Measurements from ENCODE around the gene GDAP2.
A peak's percentile ranks its signal among the peaks of the same experiment; 100 is the strongest.

The GDAP2 gene, protein sequence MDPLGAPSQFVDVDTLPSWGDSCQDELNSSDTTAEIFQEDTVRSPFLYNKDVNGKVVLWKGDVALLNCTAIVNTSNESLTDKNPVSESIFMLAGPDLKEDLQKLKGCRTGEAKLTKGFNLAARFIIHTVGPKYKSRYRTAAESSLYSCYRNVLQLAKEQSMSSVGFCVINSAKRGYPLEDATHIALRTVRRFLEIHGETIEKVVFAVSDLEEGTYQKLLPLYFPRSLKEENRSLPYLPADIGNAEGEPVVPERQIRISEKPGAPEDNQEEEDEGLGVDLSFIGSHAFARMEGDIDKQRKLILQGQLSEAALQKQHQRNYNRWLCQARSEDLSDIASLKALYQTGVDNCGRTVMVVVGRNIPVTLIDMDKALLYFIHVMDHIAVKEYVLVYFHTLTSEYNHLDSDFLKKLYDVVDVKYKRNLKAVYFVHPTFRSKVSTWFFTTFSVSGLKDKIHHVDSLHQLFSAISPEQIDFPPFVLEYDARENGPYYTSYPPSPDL

DNA sequence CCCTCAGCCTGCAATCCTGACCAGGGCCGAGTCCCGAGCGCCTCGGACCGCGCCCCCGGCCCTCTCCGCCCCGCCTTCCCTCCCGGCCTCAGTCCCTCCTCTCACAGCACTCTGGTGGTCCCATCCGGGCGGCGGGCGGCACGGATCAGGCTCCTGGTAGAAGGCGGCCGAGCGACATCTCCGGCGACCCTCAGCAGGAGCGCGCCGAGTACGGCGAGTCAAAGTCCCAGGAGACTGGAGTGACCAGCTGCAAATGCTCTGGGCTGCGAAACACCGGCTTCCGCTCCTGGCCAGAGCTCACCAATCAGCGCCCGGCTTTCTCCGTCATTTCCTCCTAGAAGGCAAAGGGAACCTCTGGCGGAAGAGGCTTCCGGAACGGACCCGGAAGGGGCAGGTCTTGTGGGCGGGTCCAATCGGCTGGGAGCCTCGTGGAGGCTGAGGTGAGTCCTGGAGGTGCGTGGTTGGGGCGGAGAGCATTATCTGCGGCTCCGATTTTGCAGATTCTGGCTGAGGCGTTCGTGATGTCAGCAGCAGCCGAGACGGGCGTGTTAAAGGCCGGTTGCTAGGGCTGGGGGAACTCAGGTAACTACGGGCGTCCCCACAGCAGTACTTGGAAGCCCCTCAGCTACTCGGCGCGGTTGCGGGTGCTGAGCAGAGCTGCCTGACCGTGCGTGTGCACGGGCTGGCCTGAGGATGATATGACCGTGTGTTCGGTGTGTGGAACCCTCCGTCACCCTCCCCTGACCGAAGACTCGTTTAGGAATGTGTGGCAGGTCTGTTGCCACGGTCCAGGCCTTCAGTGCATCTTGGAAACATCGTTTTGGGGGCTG lies at the start of gene GDAP2, which contains the start of gene WDR3:
TSS of gene GDAP2 (minus strand) at position 279 of the 830 bp plus-strand sequence. CDS start 9,264 bp downstream, outside the sequence.
TSS of gene WDR3 (plus strand) at position 397 of the 830 bp plus-strand sequence. CDS start 3,581 bp downstream, outside the sequence.
- Mint-ChIP-seq H3K4me1 (peaks cover 39% of the 10 kb centered on the region), H3K36me3 (peaks cover 38% of the 10 kb centered on the region), H3K9me3 (no peaks in the 10 kb centered on the region), H3K4me3 (peak within 1 kb of the TSS; percentile 95), H3K27ac (peak within 1 kb of the TSS; percentile 97)
- peak; percentile 83 to 96 for DNase-seq (ENCODE audit: low spot score in 2 of 2)
- peak; percentile 97 for ATAC-seq

DNA sequence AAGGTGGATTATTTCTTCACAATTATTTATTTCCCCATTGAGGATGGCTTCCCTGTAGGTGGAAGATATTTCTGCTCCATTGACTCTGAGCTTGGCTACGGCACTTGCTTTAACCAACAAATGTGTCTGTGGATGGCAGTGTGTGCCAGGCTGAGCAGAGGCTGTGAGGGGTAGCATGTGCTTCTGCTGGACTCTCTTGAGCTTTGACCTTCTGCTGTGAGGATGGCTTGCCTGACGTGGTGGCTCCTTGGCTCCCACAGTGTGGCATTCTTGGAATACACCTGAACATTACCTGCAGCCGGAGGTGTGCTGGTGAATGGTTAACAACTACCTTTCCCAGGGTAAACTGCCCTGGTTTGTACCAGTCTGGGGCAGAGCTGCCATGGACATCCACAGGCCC lies 47.0 kb upstream of the GDAP2 start:
- no peak for DNase-seq (ENCODE audit: low spot score in 2 of 2)
- no peak overlapping the region for H3K4me3 Mint-ChIP-seq
- H3K4me1 Mint-ChIP-seq, result no peaks in the 10 kb centered on the region
- peak; percentile 32 for ATAC-seq
- H3K27ac Mint-ChIP-seq, result no peak overlapping the region
- no peaks in the 10 kb centered on the region for H3K9me3 Mint-ChIP-seq
- no peaks in the 10 kb centered on the region for H3K36me3 Mint-ChIP-seq

DNA sequence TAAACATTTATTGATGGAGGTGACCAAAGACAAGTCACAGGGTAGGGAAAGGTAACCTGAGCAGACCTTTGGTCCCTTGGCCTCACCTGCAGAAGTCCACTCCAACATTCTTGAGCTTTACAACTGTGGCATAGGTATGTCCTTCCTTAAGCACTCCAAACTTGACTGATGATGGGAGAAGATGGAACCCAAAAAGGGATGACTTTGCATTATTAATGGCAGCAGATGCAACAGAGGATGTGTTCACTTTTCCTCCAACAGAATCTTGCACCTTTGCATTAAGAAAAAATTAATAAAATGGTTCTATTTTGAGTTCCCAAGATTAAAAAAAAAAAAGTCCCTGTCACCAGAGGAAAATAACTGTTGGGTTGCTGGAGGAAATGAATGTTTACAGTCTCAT lies 42.4 kb upstream of the GDAP2 start:
- no peak overlapping the region for H3K4me3 Mint-ChIP-seq
- no peaks in the 10 kb centered on the region for H3K36me3 Mint-ChIP-seq
- no peak for DNase-seq (ENCODE audit: low spot score in 2 of 2)
- H3K4me1 Mint-ChIP-seq, result no peaks in the 10 kb centered on the region
- no peak overlapping the region for H3K27ac Mint-ChIP-seq
- H3K9me3 Mint-ChIP-seq, result no peaks in the 10 kb centered on the region
- no peak for ATAC-seq

DNA sequence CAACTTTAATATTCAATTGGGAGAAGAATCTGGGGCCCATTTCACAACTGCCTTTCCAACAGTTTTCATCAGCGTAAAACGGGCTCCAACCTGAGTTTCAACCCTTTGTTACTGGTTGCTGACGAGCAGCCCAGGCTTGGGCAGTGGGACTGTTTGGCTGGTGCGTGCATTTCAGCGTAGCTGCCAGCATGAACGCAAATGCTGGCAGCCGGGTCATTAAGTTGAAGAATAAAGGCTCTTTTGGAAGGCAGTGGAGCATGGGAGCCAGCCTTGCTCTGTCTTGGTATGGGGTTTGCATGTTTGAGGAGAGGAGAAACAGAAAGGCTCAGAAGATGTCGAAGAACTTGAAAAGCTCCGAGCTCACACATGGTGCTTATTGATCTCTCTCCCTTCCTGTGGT lies 40.8 kb upstream of the GDAP2 start:
- DNase-seq (ENCODE audit: low spot score in 2 of 2) (no peak), ATAC-seq (no peak)
- Mint-ChIP-seq H3K36me3 (no peaks in the 10 kb centered on the region), H3K4me1 (no peaks in the 10 kb centered on the region), H3K4me3 (no peak overlapping the region), H3K9me3 (no peaks in the 10 kb centered on the region), H3K27ac (no peak overlapping the region)

DNA sequence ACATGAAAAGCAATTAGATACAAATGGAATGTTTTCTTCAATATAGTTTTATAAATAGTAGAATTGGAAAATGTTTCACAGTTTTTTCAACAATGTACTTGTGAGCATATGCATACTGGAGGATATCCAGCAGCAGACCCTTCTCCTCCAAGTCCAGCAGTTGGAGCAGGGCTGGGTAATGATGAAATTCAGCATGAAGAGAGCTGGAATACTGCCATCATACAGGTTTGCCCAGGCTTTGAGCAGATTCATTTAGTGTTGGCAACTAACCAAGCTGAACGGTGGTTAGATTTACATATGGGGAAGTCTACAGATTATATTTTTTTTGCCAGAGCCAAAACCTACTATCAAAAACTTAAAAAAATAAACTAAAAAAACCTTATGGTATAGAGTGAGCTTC lies 38.5 kb upstream of the GDAP2 start:
- no peak overlapping the region for H3K27ac Mint-ChIP-seq
- no peaks in the 10 kb centered on the region for H3K36me3 Mint-ChIP-seq
- no peak for ATAC-seq
- no peaks in the 10 kb centered on the region for H3K9me3 Mint-ChIP-seq
- no peak for DNase-seq (ENCODE audit: low spot score in 2 of 2)
- no peaks in the 10 kb centered on the region for H3K4me1 Mint-ChIP-seq
- no peak overlapping the region for H3K4me3 Mint-ChIP-seq

DNA sequence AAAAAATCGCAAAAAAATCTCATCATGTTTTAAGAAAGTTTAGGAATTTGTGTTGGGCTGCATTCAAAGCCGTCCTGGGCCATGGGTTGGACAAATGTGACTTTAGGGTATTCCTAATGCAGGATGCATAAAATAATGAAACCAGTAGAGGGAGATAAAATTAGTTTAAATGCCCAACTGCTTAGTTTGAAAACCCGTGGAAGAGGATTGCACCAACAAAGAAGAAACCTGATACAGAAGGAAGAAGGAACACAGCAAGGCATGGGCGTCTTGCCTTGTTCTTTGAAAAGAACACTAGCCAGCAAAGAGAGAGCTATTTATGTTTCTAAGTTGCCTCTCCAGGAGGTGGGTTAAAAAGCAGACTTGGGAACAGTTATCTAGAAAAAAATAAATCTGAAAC lies 38.1 kb upstream of the GDAP2 start:
- Mint-ChIP-seq H3K9me3 (no peaks in the 10 kb centered on the region), H3K4me3 (no peak overlapping the region), H3K27ac (no peak overlapping the region), H3K4me1 (no peaks in the 10 kb centered on the region), H3K36me3 (peaks cover 2% of the 10 kb centered on the region)
- DNase-seq (ENCODE audit: low spot score in 2 of 2), result no peak
- no peak for ATAC-seq

DNA sequence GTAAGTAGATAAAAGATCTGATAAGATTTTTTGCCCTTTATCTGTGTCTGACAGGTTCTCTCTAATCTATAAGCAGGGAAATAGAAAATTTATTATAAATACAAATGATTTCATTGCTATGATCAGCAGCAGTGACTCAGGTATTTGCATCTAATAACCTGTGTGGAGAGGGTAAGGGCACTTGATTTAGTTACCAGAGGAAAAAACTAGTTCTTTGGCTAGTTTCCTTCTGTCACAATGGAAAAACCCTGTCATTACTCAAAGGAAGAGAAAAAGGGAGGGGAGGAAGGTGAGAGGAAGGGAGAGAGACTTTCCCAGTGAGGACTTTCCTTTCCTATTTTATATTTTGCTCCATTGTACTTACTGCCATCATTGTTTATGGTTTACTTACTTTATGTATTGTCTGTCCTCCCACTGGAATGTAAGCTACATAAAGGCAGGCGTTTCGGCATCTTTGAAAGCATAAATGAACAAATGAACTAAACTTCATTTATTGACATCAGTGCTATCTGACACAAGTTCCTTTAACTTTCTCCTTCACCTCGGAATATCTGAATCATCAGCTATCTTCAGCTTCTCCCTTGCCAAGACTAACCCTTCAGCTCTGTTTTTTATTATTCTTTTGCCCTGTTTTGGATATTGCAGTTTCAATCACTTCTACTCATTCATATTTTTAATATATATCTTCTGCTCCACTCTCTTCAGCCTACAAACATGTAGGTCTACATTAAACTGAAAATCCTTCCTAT lies 35.0 kb upstream of the GDAP2 start:
- H3K9me3 Mint-ChIP-seq, result no peaks in the 10 kb centered on the region
- ATAC-seq, result no peak
- no peak overlapping the region for H3K4me3 Mint-ChIP-seq
- peaks cover 32% of the 10 kb centered on the region for H3K36me3 Mint-ChIP-seq
- H3K4me1 Mint-ChIP-seq, result no peaks in the 10 kb centered on the region
- H3K27ac Mint-ChIP-seq, result no peak overlapping the region
- DNase-seq (ENCODE audit: low spot score in 2 of 2), result no peak

DNA sequence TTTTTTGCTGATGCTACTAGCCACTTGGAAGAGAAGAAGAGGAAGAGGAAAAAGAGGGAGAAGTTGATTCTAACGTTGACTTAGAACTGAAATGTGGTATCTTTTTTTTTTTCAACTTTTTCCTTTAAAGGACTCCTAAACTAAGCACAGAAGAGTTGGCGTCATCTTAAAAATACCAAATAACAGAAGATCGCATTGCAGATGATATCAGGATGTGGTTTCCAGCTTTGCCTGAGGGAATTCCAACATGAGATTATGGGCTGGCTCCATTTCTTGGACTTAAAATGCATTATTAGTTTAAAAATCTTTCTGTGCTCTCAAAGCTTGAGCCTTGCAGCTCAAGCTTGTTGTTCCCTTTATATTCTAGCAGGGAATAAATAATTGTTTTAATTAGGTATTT lies 29.9 kb upstream of the GDAP2 start:
- no peaks in the 10 kb centered on the region for H3K9me3 Mint-ChIP-seq
- no peak overlapping the region for H3K27ac Mint-ChIP-seq
- ATAC-seq, result no peak
- no peaks in the 10 kb centered on the region for H3K4me1 Mint-ChIP-seq
- no peak for DNase-seq (ENCODE audit: low spot score in 2 of 2)
- no peak overlapping the region for H3K4me3 Mint-ChIP-seq
- H3K36me3 Mint-ChIP-seq, result peaks cover 83% of the 10 kb centered on the region

DNA sequence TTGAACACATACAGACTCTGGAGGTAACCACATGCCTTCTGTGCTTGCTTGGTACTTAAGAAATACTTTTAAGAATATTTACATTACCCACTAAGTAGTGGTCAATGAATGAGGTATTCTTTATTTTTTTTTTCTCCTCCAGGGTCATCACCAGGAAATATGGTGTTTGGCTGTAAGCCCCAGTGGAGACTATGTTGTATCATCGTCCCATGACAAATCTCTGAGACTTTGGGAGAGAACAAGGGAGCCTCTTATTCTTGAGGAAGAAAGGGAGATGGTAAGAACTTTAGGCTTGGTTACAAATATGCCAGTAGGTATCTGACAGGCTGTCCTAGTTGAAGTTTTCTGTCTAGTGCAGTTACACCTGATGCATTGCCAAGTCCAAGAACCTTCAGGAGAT lies 23.0 kb upstream of the GDAP2 start:
- no peak overlapping the region for H3K4me3 Mint-ChIP-seq
- H3K27ac Mint-ChIP-seq, result no peak overlapping the region
- peaks cover 100% of the 10 kb centered on the region for H3K36me3 Mint-ChIP-seq
- H3K4me1 Mint-ChIP-seq, result no peaks in the 10 kb centered on the region
- DNase-seq (ENCODE audit: low spot score in 2 of 2) (no peak), ATAC-seq (no peak)
- no peaks in the 10 kb centered on the region for H3K9me3 Mint-ChIP-seq

DNA sequence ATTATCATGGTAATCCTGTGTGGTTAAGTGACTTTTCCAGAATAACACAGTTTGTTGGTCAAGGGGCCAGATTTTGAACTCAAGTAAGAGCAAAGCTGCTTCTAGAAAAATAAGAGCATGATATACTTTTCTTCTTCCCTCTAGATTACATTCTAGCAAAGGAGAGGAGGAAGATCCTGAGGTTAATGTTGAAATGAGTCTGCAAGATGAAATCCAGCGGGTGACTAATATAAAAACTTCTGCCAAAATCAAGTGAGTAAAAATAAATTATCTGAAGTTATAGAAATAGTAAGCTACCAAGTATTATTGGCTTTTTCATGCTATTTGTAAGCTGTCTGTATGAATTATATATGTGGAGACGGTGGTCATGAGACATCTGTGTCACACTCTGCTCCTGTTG lies 12.9 kb upstream of the GDAP2 start:
- ATAC-seq, result no peak
- no peaks in the 10 kb centered on the region for H3K9me3 Mint-ChIP-seq
- DNase-seq (ENCODE audit: low spot score in 2 of 2), result no peak
- no peak overlapping the region for H3K4me3 Mint-ChIP-seq
- no peaks in the 10 kb centered on the region for H3K4me1 Mint-ChIP-seq
- H3K36me3 Mint-ChIP-seq, result peaks cover 100% of the 10 kb centered on the region
- H3K27ac Mint-ChIP-seq, result no peak overlapping the region

DNA sequence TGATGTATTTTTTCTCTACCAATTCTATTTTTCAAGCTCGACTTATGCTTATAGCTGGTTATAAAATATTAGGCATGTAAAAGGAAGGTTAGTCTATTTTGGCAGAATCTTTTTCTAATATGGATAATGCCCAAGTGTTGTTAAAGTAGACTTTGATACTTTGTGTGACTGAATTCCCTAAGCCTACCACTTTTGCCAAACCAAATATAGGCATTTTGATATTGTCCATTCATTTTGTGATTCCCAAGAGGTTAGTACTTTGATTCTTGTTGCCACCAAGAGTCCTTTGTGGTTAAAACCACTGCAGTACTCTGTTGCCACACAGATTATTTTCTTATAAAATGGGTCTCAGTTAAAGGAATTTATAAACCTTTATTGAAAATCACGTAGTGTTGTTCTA lies 4.3 kb upstream of the GDAP2 start:
- Mint-ChIP-seq H3K36me3 (peaks cover 80% of the 10 kb centered on the region), H3K9me3 (no peaks in the 10 kb centered on the region), H3K27ac (no peak overlapping the region), H3K4me3 (no peak overlapping the region), H3K4me1 (peaks cover 32% of the 10 kb centered on the region)
- no peak for ATAC-seq
- DNase-seq (ENCODE audit: low spot score in 2 of 2), result no peak

DNA sequence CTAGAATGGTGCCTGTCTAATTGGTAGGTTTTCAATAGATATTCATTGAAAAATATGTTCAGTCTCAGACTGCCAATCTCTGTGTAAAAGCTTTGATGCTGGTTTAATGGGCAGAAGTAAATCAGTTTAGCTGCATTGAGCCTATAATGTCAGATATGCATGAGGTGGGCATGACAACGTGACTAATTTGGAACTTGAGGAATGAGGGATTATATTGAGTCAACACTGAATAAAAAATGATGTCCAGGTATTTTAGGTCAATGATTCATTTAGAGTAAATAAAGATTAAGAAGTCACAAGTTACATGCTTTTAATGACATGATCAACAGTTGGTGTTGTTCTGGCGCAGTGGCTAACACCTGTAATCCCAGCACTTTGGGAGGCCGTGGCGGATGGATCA lies 3.2 kb upstream of the GDAP2 start:
- H3K27ac Mint-ChIP-seq, result no peak overlapping the region
- peaks cover 39% of the 10 kb centered on the region for H3K4me1 Mint-ChIP-seq
- no peak for ATAC-seq
- H3K36me3 Mint-ChIP-seq, result peaks cover 68% of the 10 kb centered on the region
- DNase-seq (ENCODE audit: low spot score in 2 of 2), result no peak
- H3K9me3 Mint-ChIP-seq, result no peaks in the 10 kb centered on the region
- H3K4me3 Mint-ChIP-seq, result no peak overlapping the region

DNA sequence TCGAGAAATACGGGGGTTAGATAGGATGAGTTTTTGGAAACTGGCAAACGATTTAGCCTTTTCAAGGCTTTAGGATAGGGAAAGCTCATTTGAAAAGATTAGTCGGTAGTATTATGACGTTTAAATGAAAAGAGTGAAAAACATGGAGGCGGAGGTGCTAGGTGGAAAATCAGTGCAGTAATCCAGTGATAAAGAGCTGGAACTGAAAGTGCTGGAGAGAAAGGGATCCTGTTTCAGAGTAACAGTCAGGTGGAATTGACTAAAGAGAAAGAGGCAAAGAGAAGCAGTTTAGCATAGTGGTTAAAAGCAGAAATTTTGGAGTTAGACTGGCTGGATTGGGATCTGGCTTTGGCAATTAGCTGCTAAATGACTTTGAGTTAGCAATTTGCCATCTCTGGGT lies 1.1 kb upstream of the GDAP2 start:
- H3K27ac Mint-ChIP-seq, result peak overlapping the region; percentile 97
- DNase-seq (ENCODE audit: low spot score in 2 of 2), result no peak

DNA sequence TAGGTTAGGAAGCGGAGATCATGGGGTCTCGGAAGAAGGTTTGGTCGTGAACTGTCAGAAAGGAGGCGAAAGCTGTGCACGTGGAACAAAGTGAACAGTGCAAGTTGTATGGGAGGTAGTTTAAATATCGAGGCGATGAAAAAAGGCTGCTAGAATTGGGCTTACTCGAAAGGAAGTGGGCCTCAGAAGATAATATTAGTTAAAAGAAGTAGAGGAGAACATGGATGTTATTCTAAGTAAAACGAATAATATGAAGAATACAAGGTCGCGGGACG lies 689 bp upstream of the GDAP2 start:
- ATAC-seq (no peak), DNase-seq (ENCODE audit: low spot score in 2 of 2) (no peak)
- Mint-ChIP-seq H3K9me3 (no peaks in the 10 kb centered on the region), H3K27ac (peak overlapping the region; percentile 97), H3K4me3 (peak overlapping the region; percentile 95), H3K36me3 (peaks cover 43% of the 10 kb centered on the region), H3K4me1 (peaks cover 39% of the 10 kb centered on the region)

More for the DNA sequence above, 1.1 kb upstream of the GDAP2 start:
- Mint-ChIP-seq H3K9me3 (no peaks in the 10 kb centered on the region), H3K4me3 (peak overlapping the region; percentile 95), H3K36me3 (peaks cover 47% of the 10 kb centered on the region), H3K4me1 (peaks cover 39% of the 10 kb centered on the region)
- no peak for ATAC-seq

DNA sequence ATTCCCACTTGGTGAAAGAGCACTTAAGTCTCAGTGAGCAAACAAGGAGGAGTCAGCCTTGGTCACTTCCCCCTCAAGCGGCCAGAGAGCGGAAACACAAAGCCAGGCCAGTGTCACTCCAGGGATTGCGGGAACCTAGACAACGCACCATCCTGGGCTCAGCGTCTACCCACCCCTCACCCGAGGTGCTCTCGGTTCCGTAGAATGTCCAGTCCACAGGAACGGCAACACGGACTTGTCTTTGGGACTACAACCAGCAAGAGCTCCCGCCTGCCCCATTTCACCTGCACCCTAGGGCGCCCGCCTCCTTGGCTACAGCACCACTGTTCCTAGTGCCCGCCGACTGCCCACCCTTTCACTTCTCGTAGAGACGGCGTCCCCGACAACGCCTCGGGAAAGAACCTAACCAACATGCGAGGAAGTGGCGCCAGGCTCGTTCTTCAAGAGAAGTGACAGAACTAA lies 509 bp downstream of the GDAP2 start:
- peaks cover 31% of the 10 kb centered on the region for H3K36me3 Mint-ChIP-seq
- peak; percentile 63 for ATAC-seq
- peaks cover 39% of the 10 kb centered on the region for H3K4me1 Mint-ChIP-seq
- H3K9me3 Mint-ChIP-seq, result no peaks in the 10 kb centered on the region
- DNase-seq (ENCODE audit: low spot score in 2 of 2), result no peak
- peak overlapping the region; percentile 95 for H3K4me3 Mint-ChIP-seq
- peak overlapping the region; percentile 97 for H3K27ac Mint-ChIP-seq
